Astrocyte of the spinal cord (primary cell): ENCODE measurements around the gene ASB2.

Experiments
- DNase-seq: peaks from one replicate; pipeline ENCODE4 v3.0.0; 2011; ENCODE audit warnings: low read depth, low spot score
- H3K4me3 ChIP-seq: 2 replicates; pipeline ENCODE4 v1.5.1; 2011; ENCODE audit warnings: low read depth, mild to moderate bottlenecking, low read length, moderate library complexity
- CTCF ChIP-seq: IDR thresholded peaks from 2 replicates; pipeline ENCODE4 v1.5.1; 2012; ENCODE audit warnings: low read depth, mild to moderate bottlenecking, low read length, inconsistent platforms
- in situ Hi-C: cut with HindIII; loops from 2 replicates; pipeline ENCODE4 v1.10.0; 2017; ENCODE audit warnings: low sequenced_read_pairs

The ASB2 gene

GRCh38 chr14:93997082-93997481 lies 20.7 kb upstream of the ASB2 start, which contains the start of gene CCDC197:
CCDC197 (plus strand) TSS chr14:93997301; CDS start chr14:93998132, 831 bp downstream.
- no peak for DNase-seq
- in situ Hi-C loops = no loop called here
- TF ChIP-seq CTCF = no peak

GRCh38 chr14:93996130-93996695 lies 19.8 kb upstream of the ASB2 start:
- no peak for DNase-seq
- no peak overlapping the region for H3K4me3 ChIP-seq
- in situ Hi-C loops = no loop called here
- TF ChIP-seq CTCF = no peak

More at GRCh38 chr14:93997082-93997481, 20.7 kb upstream of the ASB2 start, which contains the start of gene CCDC197:
- no peak within 1 kb of the TSS for H3K4me3 ChIP-seq

GRCh38 chr14:93994919-93995682 lies 18.7 kb upstream of the ASB2 start:
- no peak overlapping the region for H3K4me3 ChIP-seq
- DNase-seq = peak; percentile 72
- in situ Hi-C loops = no loop called here
- no peak for TF ChIP-seq CTCF

GRCh38 chr14:93993382-93993781 lies 17.0 kb upstream of the ASB2 start:
- no peak overlapping the region for H3K4me3 ChIP-seq
- in situ Hi-C loops = no loop called here
- no peak for DNase-seq
- TF ChIP-seq CTCF = no peak

- DNase-seq = no peak
- in situ Hi-C loops = no loop called here
- no peak for TF ChIP-seq CTCF
These were observed 15.3 kb upstream of the ASB2 start for GRCh38 chr14:93991649-93992048.

GRCh38 chr14:93991212-93991611 lies 14.8 kb upstream of the ASB2 start:
- H3K4me3 ChIP-seq = no peak overlapping the region
- in situ Hi-C loops = no loop called here
- no peak for TF ChIP-seq CTCF
- no peak for DNase-seq

More at GRCh38 chr14:93991649-93992048, 15.3 kb upstream of the ASB2 start:
- no peak overlapping the region for H3K4me3 ChIP-seq
